ENCODE measurements around the gene IMMP2L. TPM values are rescaled to one million over a fixed set of nuclear protein-coding genes. Genes with fewer than 3 reads are reported as not detected.

Gene IMMP2L
- total and polyA plus RNA-seq, 2 of the 4 experiments (the other 2 are of a cell fraction), result 5.8 to 9.3 TPM

DNA sequence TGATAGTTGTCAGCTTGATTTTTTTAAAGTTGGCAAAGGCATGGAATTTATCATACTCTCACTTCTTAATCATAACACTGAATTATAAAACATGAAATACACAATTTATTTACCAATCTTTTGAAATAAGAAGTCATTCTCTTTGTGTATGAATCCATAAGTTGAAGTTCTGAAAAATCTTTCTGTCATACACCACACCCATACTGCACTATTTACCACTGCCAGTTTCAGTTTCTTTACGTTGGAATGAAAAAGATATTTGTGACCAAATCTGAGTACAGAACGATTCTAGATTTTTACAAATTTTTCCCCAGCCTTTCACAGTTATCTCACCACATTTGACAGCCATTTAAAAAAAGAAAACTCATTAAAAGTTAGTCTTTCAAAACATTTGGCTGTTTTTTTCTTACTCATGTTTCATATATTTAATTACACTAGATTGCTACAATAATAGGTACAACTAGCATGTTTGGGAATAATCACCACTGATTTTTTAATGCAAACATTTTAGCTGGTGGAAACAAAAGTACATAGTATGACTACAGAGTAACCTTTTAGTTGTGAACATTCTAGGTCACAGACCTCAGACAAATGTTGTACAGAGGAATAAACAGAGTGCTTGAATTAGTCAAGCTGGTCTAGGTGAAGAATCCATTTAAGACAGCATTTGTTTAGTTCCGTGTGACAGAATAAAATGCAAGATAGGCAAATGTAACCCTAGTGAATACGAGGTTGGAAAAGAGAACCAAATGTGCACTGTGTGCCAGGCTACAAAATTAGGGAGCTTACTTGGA lies 656.3 kb downstream of the IMMP2L start:
- TF ChIP-seq MXI1 (IDR thresholded peaks at IDR 0.05; ENCODE audit: borderline replicate concordance, low read depth, low read length) (no peak), CHD1 (IDR thresholded peaks at IDR 0.05; ENCODE audit: low read depth, low read length) (no peak), MAZ (IDR thresholded peaks at IDR 0.05; ENCODE audit: borderline replicate concordance, low read depth, low read length) (no peak), POLR2A (IDR thresholded peaks at IDR 0.05; ENCODE audit: low read depth, low read length) (no peak), SMC3 (IDR thresholded peaks at IDR 0.05; ENCODE audit: low read depth, low read length) (no peak), RFX5 (IDR thresholded peaks at IDR 0.05; ENCODE audit: low read depth, low read length) (no peak), MAFK (IDR thresholded peaks at IDR 0.05; ENCODE audit: low read depth, low read length) (no peak), NFE2L2 (IDR thresholded peaks at IDR 0.05; ENCODE audit: low read depth, low read length) (no peak), RAD21 (IDR thresholded peaks at IDR 0.05; ENCODE audit: low read length) (no peak), BHLHE40 (IDR thresholded peaks at IDR 0.05; ENCODE audit: low read depth, low read length) (no peak), RCOR1 (IDR thresholded peaks at IDR 0.05; ENCODE audit: insufficient replicate concordance, low read length) (no peak)
- TF ChIP-seq, protein P1, sequence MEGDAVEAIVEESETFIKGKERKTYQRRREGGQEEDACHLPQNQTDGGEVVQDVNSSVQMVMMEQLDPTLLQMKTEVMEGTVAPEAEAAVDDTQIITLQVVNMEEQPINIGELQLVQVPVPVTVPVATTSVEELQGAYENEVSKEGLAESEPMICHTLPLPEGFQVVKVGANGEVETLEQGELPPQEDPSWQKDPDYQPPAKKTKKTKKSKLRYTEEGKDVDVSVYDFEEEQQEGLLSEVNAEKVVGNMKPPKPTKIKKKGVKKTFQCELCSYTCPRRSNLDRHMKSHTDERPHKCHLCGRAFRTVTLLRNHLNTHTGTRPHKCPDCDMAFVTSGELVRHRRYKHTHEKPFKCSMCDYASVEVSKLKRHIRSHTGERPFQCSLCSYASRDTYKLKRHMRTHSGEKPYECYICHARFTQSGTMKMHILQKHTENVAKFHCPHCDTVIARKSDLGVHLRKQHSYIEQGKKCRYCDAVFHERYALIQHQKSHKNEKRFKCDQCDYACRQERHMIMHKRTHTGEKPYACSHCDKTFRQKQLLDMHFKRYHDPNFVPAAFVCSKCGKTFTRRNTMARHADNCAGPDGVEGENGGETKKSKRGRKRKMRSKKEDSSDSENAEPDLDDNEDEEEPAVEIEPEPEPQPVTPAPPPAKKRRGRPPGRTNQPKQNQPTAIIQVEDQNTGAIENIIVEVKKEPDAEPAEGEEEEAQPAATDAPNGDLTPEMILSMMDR (conservative IDR thresholded peaks at IDR 0.05; ENCODE audit: low read depth, low read length), result no peak
- TF ChIP-seq, protein P2, sequence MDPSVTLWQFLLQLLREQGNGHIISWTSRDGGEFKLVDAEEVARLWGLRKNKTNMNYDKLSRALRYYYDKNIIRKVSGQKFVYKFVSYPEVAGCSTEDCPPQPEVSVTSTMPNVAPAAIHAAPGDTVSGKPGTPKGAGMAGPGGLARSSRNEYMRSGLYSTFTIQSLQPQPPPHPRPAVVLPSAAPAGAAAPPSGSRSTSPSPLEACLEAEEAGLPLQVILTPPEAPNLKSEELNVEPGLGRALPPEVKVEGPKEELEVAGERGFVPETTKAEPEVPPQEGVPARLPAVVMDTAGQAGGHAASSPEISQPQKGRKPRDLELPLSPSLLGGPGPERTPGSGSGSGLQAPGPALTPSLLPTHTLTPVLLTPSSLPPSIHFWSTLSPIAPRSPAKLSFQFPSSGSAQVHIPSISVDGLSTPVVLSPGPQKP (IDR thresholded peaks at IDR 0.05; ENCODE audit: borderline replicate concordance, low read depth, low read length), result no peak
- no CpG with 5 or more reads among the region's 4 CpGs for WGBS, 2 experiments (ENCODE audit: extremely low coverage in 2 of 2, insufficient read length in 1 of 2)

More for the DNA sequence above, 656.3 kb downstream of the IMMP2L start:
- Histone ChIP-seq H2AK5ac (ENCODE audit: low read depth, low read length) (no peak overlapping the region), H2BK5ac (ENCODE audit: low read depth, low read length, poor library complexity, severe bottlenecking) (no peak overlapping the region), H3K23ac (ENCODE audit: low read depth, low read length) (no peak overlapping the region), H3K9me1 (ENCODE audit: insufficient read depth, low read length) (no peaks in the 10 kb centered on the region; the same call in 1 of the 2 replicates), H2AFZ (replicated peaks; ENCODE audit: low read length, poor library complexity) (no peak overlapping the region), H3K79me1 (ENCODE audit: low read depth in 1 of 2, low read length in 2 of 2) (no peaks in the 10 kb centered on the region), H2AK9ac (replicated peaks; ENCODE audit: low read depth, low read length, poor library complexity) (no peak overlapping the region), H3K27ac (ENCODE audit: insufficient read depth, low read length) (no peak overlapping the region), H3K27me3 (ENCODE audit: control insufficient read depth, insufficient read depth, low read length) (no peaks in the 10 kb centered on the region), H2BK120ac (ENCODE audit: low read depth, low read length) (no peak overlapping the region), H4K5ac (ENCODE audit: low read depth, low read length) (no peak overlapping the region), H4K20me1 (ENCODE audit: insufficient read depth, low read length) (no peaks in the 10 kb centered on the region), H3K18ac (ENCODE audit: low read depth, low read length) (no peak overlapping the region), H3K4me2 (ENCODE audit: low read depth, low read length) (no peak overlapping the region), H3K14ac (replicated peaks; ENCODE audit: low read depth, low read length) (no peak overlapping the region), H3K4me1 (ENCODE audit: control insufficient read depth, insufficient read depth, low read length) (no peaks in the 10 kb centered on the region; the same call in 1 of the 2 replicates), H2BK15ac (ENCODE audit: low read depth, low read length) (no peak overlapping the region), H3K4ac (ENCODE audit: low read depth, low read length) (no peak overlapping the region), H3K56ac (ENCODE audit: extremely low read depth, insufficient read depth, low read length) (no peak overlapping the region), H3K4me3 (ENCODE audit: insufficient read depth, low read depth, low read length) (no peak overlapping the region), H3K9ac (ENCODE audit: low read depth, low read length) (no peak overlapping the region), H4K91ac (ENCODE audit: insufficient read depth, low read depth, low read length) (no peak overlapping the region), H4K8ac (ENCODE audit: low read depth in 2 of 2, low read length in 2 of 2) (no peak overlapping the region), H3K36me3 (ENCODE audit: control insufficient read depth, insufficient read depth, low read length) (no peaks in the 10 kb centered on the region), H2BK20ac (ENCODE audit: low read depth, low read length) (no peak overlapping the region), H3K9me3 (ENCODE audit: control insufficient read depth, insufficient read depth, low read length) (no peaks in the 10 kb centered on the region)
- no TSS peak for BruUV-seq (replicated peaks)
- ChIA-PET POLR2A (ENCODE audit: unreplicated experiment) (no interaction called here), CTCF (no interaction called here)
- dilution Hi-C loops (cut with HindIII; ENCODE audit: low sequenced_read_pairs, unreplicated experiment), result no loop called here
- DNase-seq (no peak), ATAC-seq (ENCODE audit: low read depth) (no peak)
- in situ Hi-C loops (cut with MboI; ENCODE audit: low sequenced_read_pairs), result no loop called here
- intact Hi-C loops (cut with micrococcal nuclease), result no loop called here
